ENCODE measurements around the gene ARID5A. TPM values are rescaled to one million over a fixed set of nuclear protein-coding genes. Genes with fewer than 3 reads are reported as not detected.
A peak's percentile ranks its signal among the peaks of the same experiment; 100 is the strongest.

ARID5A gene
- total RNA-seq, 4 donors from 2014 or later: 40.0 to 98.5 (median 53.9) TPM

DNA sequence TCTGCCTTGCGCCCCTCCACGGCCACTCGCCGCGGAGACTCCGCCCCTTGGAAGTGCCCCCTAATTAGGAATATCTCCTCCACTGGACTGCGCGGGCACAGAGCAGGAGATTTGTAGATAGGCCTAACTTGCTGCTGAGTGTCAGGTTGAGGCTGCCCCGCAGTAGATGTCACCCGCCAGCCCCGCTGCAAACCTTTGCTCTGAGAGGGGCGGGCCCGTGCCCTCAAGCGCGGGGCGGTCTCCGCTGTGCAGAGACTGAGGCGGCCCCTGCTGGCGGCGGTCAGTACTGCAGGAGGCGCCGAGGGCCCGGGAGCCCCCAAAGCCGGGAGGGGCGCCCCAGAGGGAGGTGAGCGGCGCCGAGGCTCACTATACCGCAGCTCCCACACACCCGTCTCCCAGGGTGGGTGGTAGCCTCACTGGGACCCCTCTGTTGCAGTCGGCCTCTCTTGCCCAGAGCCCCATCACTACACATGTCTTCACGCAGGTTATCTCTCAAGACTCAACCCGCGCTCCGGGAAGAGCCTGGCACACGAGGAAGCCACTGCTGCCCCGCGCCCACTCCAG, 28.5 kb upstream of the ARID5A start:
- no peak overlapping the region for H3K27ac ChIP-seq

DNA sequence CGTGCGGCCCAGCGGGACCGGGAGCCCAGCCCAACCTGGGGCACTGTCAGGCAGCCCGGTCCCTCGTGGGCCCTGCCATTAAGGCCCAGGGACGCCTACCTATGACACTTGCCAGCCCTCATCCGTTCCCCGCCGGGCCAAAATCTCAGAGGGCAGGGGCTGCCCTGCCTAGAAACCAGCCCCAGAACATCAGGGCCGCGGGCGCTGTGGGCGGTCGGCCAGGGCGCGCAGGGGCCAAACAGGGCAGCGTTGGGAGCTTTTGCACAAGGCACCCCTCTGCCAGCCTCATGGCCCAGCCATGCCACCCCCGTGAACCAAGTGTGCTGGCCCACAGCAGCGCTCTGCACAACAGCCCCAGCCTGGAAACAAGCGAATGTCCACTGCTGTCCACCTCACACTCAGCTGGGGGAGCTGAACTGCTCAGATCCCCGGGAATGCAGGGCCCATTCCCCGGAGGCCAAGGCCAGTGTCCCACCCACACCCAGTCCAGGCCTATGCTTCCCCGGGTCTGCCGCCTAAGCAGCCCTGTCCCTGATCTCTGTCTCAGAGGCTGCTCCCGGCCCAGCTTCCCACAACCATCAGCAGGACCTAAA, 27.9 kb upstream of the ARID5A start:
- no CpG with 5 or more reads among the region's 26 CpGs for WGBS, 2 donors (ENCODE audit: low coverage in 1 of 2)

More for the DNA sequence above, 28.5 kb upstream of the ARID5A start:
- H3K9me3 ChIP-seq: no peaks in the 10 kb centered on the region
- peak overlapping the region in 1 of 2 donors; percentile 42 for H3K4me3 ChIP-seq
- TF ChIP-seq POLR2A (IDR thresholded peaks at IDR 0.05): no peak
- no peak for TF ChIP-seq POLR2AphosphoS5 (IDR thresholded peaks at IDR 0.05)
- TF ChIP-seq, protein P1, sequence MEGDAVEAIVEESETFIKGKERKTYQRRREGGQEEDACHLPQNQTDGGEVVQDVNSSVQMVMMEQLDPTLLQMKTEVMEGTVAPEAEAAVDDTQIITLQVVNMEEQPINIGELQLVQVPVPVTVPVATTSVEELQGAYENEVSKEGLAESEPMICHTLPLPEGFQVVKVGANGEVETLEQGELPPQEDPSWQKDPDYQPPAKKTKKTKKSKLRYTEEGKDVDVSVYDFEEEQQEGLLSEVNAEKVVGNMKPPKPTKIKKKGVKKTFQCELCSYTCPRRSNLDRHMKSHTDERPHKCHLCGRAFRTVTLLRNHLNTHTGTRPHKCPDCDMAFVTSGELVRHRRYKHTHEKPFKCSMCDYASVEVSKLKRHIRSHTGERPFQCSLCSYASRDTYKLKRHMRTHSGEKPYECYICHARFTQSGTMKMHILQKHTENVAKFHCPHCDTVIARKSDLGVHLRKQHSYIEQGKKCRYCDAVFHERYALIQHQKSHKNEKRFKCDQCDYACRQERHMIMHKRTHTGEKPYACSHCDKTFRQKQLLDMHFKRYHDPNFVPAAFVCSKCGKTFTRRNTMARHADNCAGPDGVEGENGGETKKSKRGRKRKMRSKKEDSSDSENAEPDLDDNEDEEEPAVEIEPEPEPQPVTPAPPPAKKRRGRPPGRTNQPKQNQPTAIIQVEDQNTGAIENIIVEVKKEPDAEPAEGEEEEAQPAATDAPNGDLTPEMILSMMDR (IDR thresholded peaks at IDR 0.05): peak in 3 of 4 experiments; percentile 96 to 100 (median 99)
- H3K4me1 ChIP-seq: peaks cover 0 to 28% (median 5%) of the 10 kb centered on the region in 3 donors
- H3K27me3 ChIP-seq: peaks cover 7% of the 10 kb centered on the region
- ATAC-seq: peak; percentile 66
- no peaks in the 10 kb centered on the region for H3K36me3 ChIP-seq
- WGBS, 2 donors (ENCODE audit: low coverage in 1 of 2): no CpG with 5 or more reads among the region's 38 CpGs

DNA sequence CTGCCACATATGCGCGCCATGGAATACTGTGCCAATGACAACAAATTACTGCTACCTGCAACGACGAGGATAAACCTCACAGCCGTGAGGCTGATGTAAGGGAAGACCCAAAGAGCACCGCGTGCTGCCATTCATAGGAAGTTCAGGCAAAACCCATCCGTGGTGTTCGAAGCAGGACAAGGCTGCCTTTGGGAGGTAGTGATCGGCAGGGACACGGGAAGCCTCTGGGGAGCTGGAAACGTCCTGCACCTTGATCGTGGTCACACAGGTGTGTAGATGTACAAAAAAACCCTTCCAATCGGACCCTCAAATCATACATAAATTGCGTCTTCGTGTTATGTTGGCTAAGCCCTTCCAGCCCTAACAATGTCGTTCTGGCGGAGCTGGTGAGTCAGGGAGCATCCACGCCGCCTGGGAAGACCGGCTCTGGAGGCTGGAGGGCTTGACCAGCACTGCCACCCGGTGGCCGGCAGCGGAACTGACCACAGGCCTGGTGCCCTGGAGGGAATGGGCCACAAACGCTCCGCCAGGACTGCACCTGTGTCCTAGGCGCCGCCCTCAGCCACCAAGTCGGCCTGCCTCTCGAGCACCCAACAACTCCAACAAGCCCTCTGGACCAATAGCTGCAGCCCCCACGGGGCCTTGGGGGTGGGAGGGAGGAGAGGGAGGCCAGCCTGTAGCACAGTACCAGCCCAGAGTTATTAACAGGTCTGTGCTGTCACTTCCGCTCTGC, 27.3 kb upstream of the ARID5A start:
- 34 to 35% methylated on average over 6 to 12 of the region's 32 CpGs for WGBS, 2 donors (ENCODE audit: low coverage in 1 of 2)
- Histone ChIP-seq H3K9me3 (no peaks in the 10 kb centered on the region), H3K4me1 (peaks cover 0 to 25% (median 5%) of the 10 kb centered on the region in 3 donors), H3K4me3 (no peak overlapping the region), H3K36me3 (no peaks in the 10 kb centered on the region), H3K27ac (no peak overlapping the region), H3K27me3 (no peaks in the 10 kb centered on the region)
- TF ChIP-seq, protein P1 (IDR thresholded peaks at IDR 0.05): peak; percentile 96 to 99 (median 97)
- TF ChIP-seq EP300 (IDR thresholded peaks at IDR 0.05) (no peak), POLR2A (IDR thresholded peaks at IDR 0.05) (no peak), POLR2AphosphoS5 (IDR thresholded peaks at IDR 0.05) (peak; percentile 15)
- ATAC-seq: peak; percentile 90

More for the DNA sequence above, 27.9 kb upstream of the ARID5A start:
- Histone ChIP-seq H3K9me3 (no peaks in the 10 kb centered on the region), H3K4me1 (peaks cover 0 to 25% (median 5%) of the 10 kb centered on the region in 3 donors), H3K27me3 (peaks cover 2% of the 10 kb centered on the region), H3K4me3 (peak overlapping the region in 1 of 2 donors; percentile 42), H3K36me3 (no peaks in the 10 kb centered on the region), H3K27ac (no peak overlapping the region)
- no peak for TF ChIP-seq EP300 (IDR thresholded peaks at IDR 0.05)
- no peak for TF ChIP-seq POLR2A (IDR thresholded peaks at IDR 0.05)
- TF ChIP-seq POLR2AphosphoS5 (IDR thresholded peaks at IDR 0.05): no peak
- TF ChIP-seq, protein P1 (IDR thresholded peaks at IDR 0.05): no peak
- ATAC-seq: no peak

DNA sequence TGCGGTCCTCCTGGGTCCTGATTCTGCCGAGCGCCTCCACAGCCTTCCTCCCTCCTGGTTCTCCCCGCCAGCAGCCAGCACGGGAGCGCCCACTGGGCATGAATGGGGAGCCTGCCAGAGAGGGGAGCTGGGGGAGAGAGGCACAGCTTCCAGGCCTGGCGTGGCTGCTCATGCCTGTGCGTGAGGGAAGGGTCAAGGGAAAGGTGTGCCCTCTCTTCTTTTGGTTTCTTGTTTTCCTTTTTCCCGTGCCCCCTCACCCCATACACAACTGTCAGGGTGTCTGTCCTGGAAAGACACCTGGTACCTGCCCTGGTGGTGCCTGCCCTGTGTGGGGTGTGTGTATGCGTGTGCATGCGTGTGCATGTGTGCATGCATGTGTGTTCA, 26.7 kb upstream of the ARID5A start:
- Histone ChIP-seq H3K27ac (no peak overlapping the region), H3K4me3 (no peak overlapping the region), H3K9me3 (no peaks in the 10 kb centered on the region), H3K4me1 (peaks cover 0 to 25% (median 5%) of the 10 kb centered on the region in 3 donors), H3K36me3 (no peaks in the 10 kb centered on the region), H3K27me3 (no peaks in the 10 kb centered on the region)
- TF ChIP-seq POLR2A (IDR thresholded peaks at IDR 0.05) (no peak), POLR2AphosphoS5 (IDR thresholded peaks at IDR 0.05) (no peak), EP300 (IDR thresholded peaks at IDR 0.05) (no peak)
- TF ChIP-seq, protein P1 (IDR thresholded peaks at IDR 0.05): no peak
- no peak for ATAC-seq
- no CpG with 5 or more reads among the region's 11 CpGs for WGBS, 2 donors (ENCODE audit: low coverage in 1 of 2)
